GM23338 (cell line): ENCODE data around the gene NOP16. TPM values are rescaled to one million over a fixed set of nuclear protein-coding genes. Genes with fewer than 3 reads are reported as not detected.

Experiments used
- ATAC-seq: fragments of 200-7000 bp; cut with Tn5 transposase; 3 replicates; pipeline ENCODE4 v1.9.1; 2020
- DNase-seq: peaks from one replicate; pipeline ENCODE4 v3.0.0-alpha.2; 2015; ENCODE audit warnings: low spot score
- H2AFZ ChIP-seq: fragments of 200-600 bp; sonication (generic); 2 replicates; pipeline ENCODE4 v1.8.0; 2016; ENCODE audit warnings: antibody characterized with exemption, mild to moderate bottlenecking, moderate library complexity
- H3F3A ChIP-seq: fragments of 200-600 bp; sonication (generic); replicated peaks from 2 replicates; pipeline ENCODE4 v1.8.0; 2017; ENCODE audit warnings: antibody characterized with exemption, mixed run types, low read depth
- H3K27ac ChIP-seq: fragments of 200-600 bp; sonication (generic); 2 replicates; pipeline ENCODE4 v1.6.1; 2016; ENCODE audit warnings: low read depth
- H3K27me3 ChIP-seq: fragments of 200-600 bp; sonication (generic); 2 replicates; pipeline ENCODE4 v1.8.0; 2016; ENCODE audit warnings: mild to moderate bottlenecking, mixed run types, moderate library complexity; ENCODE audit not compliant: insufficient read depth
- H3K36me3 ChIP-seq: fragments of 200-600 bp; sonication (generic); 2 replicates; pipeline ENCODE4 v1.8.0; 2016; ENCODE audit warnings: mild to moderate bottlenecking; ENCODE audit not compliant: insufficient read depth
- H3K4me1 ChIP-seq: fragments of 200-600 bp; sonication (generic); 2 replicates; pipeline ENCODE4 v1.8.0; 2016; ENCODE audit warnings: mild to moderate bottlenecking, moderate library complexity; ENCODE audit not compliant: insufficient read depth
- H3K4me2 ChIP-seq: fragments of 200-600 bp; sonication (generic); 2 replicates; pipeline ENCODE4 v1.7.1; 2017; ENCODE audit warnings: mixed run types
- H3K4me3 ChIP-seq: fragments of 200-600 bp; sonication (generic); 2 replicates; pipeline ENCODE4 v1.6.1; 2016; ENCODE audit warnings: mixed run types
- H3K79me2 ChIP-seq: fragments of 200-600 bp; sonication (generic); replicated peaks from 2 replicates; pipeline ENCODE4 v1.8.0; 2017; ENCODE audit warnings: mild to moderate bottlenecking; ENCODE audit not compliant: insufficient read depth
- H3K9me2 ChIP-seq: fragments of 200-600 bp; sonication (generic); 2 replicates; pipeline ENCODE4 v1.8.0; 2017; ENCODE audit not compliant: insufficient read depth
- H4K20me1 ChIP-seq: fragments of 200-600 bp; sonication (generic); replicated peaks from 2 replicates; pipeline ENCODE4 v1.8.0; 2017; ENCODE audit warnings: mild to moderate bottlenecking; ENCODE audit not compliant: insufficient read depth
- H3K27ac Mint-ChIP-seq: 2 replicates; pipeline ENCODE4 v1.8.0; 2020; ENCODE audit warnings: inconsistent platforms, mild to moderate bottlenecking, moderate library complexity, mixed read lengths
- H3K27me3 Mint-ChIP-seq: 3 replicates; pipeline ENCODE4 v1.8.0; 2022; ENCODE audit warnings: low read depth, mild to moderate bottlenecking, moderate library complexity, mixed read lengths, inconsistent platforms; ENCODE audit not compliant: insufficient read depth, poor library complexity
- H3K36me3 Mint-ChIP-seq: 3 replicates; pipeline ENCODE4 v1.8.0; 2021; ENCODE audit warnings: low read depth, mild to moderate bottlenecking, inconsistent platforms, moderate library complexity, mixed read lengths
- H3K4me1 Mint-ChIP-seq: 3 replicates; pipeline ENCODE4 v1.8.0; 2020; ENCODE audit warnings: mild to moderate bottlenecking, inconsistent platforms, mixed read lengths
- H3K4me3 Mint-ChIP-seq: 3 replicates; pipeline ENCODE4 v1.8.0; 2021; ENCODE audit warnings: moderate library complexity, mild to moderate bottlenecking, inconsistent platforms, mixed read lengths
- H3K9me3 Mint-ChIP-seq: 3 replicates; pipeline ENCODE4 v1.8.0; 2020; ENCODE audit warnings: moderate library complexity, mild to moderate bottlenecking, inconsistent platforms, mixed read lengths
- CREB1 ChIP-seq: fragments of 250-450 bp; sonication (Bioruptor Pico); IDR thresholded peaks from 2 replicates; pipeline ENCODE4 v1.5.0; 2020; ENCODE audit warnings: low read depth, mild to moderate bottlenecking, moderate library complexity
- EZH2 ChIP-seq: fragments of 200-600 bp; sonication (generic); IDR thresholded peaks from one replicate; pipeline ENCODE4 v1.8.0; 2017; ENCODE audit warnings: antibody characterized with exemption, mild to moderate bottlenecking, low read depth; ENCODE audit not compliant: unreplicated experiment
- EZH2phosphoT487 ChIP-seq: fragments of 200-600 bp; sonication (generic); IDR thresholded peaks from one replicate; pipeline ENCODE4 v1.8.1; 2018; ENCODE audit warnings: antibody characterized with exemption; ENCODE audit not compliant: unreplicated experiment
- JUNB ChIP-seq: IDR thresholded peaks from one replicate; pipeline ENCODE4 v1.6.1; 2016; ENCODE audit warnings: antibody characterized with exemption; ENCODE audit not compliant: unreplicated experiment
- NANOG ChIP-seq: IDR thresholded peaks from 2 replicates; pipeline ENCODE4 v1.6.1; 2016; ENCODE audit warnings: antibody characterized with exemption, borderline replicate concordance
- POLR2AphosphoS5 ChIP-seq: IDR thresholded peaks from 2 replicates; pipeline ENCODE4 v1.6.1; 2016; ENCODE audit warnings: antibody characterized with exemption, low read depth
- STAT1 ChIP-seq: IDR thresholded peaks from one replicate; pipeline ENCODE4 v1.6.1; 2016; ENCODE audit warnings: antibody characterized with exemption; ENCODE audit not compliant: unreplicated experiment
- ZNF114 ChIP-seq: fragments of 250-450 bp; sonication (Bioruptor Pico); IDR thresholded peaks from 2 replicates; pipeline ENCODE4 v1.5.0; 2020; ENCODE audit warnings: mild to moderate bottlenecking, moderate library complexity
- ZNF331 ChIP-seq: fragments of 250-450 bp; sonication (Bioruptor Pico); IDR thresholded peaks from 2 replicates; pipeline ENCODE4 v1.5.0; 2020; ENCODE audit warnings: low read depth, mild to moderate bottlenecking, moderate library complexity
- polyA plus RNA-seq: library from polyadenylated mRNA; unstranded; fragments of >200 nt; fragmentation: Nextera tagmentation; extraction: Ambion mirVana; gene quantifications from 2 replicates; pipeline ENCODE4 v1.2.1, GENCODE V29; 2016
- total RNA-seq: library from RNA; depleted of rRNA; stranded (reverse); fragments of >200 nt; shearing (Covaris generic); gene quantifications from 2 replicates; pipeline ENCODE4 v1.2.3, GENCODE V29; 2014
- TF ChIP-seq, protein P1 (sequence below): IDR thresholded peaks from 2 replicates; pipeline ENCODE4 v1.6.1; 2016; ENCODE audit warnings: antibody characterized with exemption
- TF ChIP-seq, protein P2 (sequence below): IDR thresholded peaks from one replicate; pipeline ENCODE4 v1.6.1; 2018; ENCODE audit warnings: antibody characterized with exemption; ENCODE audit not compliant: unreplicated experiment
- TF ChIP-seq, protein P3 (sequence below), 2 experiments: fragments of 200-600 bp in 1 of 2; sonication (generic) in 1 of 2; conservative IDR thresholded peaks; 2 replicates each; pipeline versions ENCODE4 v1.5.1 to v1.6.1; 2016 to 2017; ENCODE audit warnings: antibody characterized with exemption in 2 of 2, low read depth in 2 of 2, mild to moderate bottlenecking in 2 of 2, moderate library complexity in 1 of 2
- TF ChIP-seq, protein P4 (sequence below): fragments of 250-450 bp; sonication (Bioruptor Pico); IDR thresholded peaks from 2 replicates; pipeline ENCODE4 v1.5.0; 2020; ENCODE audit warnings: mild to moderate bottlenecking, moderate library complexity

The NOP16 gene
- total and polyA plus RNA-seq, 2 experiments from 2014 or later: 43.4 to 181 TPM

DNA sequence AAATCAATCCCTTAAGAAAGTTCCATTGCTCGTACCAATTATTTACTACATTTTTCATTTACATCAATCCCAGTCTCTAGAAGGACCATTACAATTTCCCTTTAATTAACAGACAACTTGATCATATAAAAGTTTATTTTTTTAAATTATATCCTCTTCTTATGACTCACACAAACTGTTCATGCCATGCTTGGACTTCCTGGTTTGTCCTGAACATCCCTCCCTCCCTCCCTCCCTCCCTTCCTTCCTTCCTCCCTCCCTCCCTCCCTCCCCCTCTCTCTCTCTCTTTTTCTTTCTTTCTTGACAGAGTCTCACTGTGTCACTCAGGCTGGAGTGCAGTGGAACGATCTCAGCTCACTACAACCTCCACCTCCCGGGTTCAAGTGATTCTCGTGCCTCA lies 39.6 kb upstream of the NOP16 start:
- Histone ChIP-seq H3K4me1 (no peaks in the 10 kb centered on the region), H4K20me1 (no peaks in the 10 kb centered on the region), H3K27ac (no peak overlapping the region), H3K9me2 (0 out of 2 replicates have a peak, but pooled peaks cover 3% of the 10 kb centered on the region), H3K79me2 (no peaks in the 10 kb centered on the region), H3K27me3 (no peaks in the 10 kb centered on the region), H3K4me3 (no peak overlapping the region), H2AFZ (no peak overlapping the region), H3K36me3 (no peaks in the 10 kb centered on the region), H3F3A (no peaks in the 10 kb centered on the region), H3K4me2 (no peak overlapping the region)
- Mint-ChIP-seq H3K4me1 (no peaks in the 10 kb centered on the region), H3K27me3 (peaks cover 3% of the 10 kb centered on the region), H3K36me3 (peaks cover 12% of the 10 kb centered on the region), H3K27ac (no peak overlapping the region), H3K9me3 (peaks cover 32% of the 10 kb centered on the region), H3K4me3 (no peak overlapping the region)
- ATAC-seq (no peak), DNase-seq (no peak)
- TF ChIP-seq STAT1: no peak
- TF ChIP-seq, protein P1, sequence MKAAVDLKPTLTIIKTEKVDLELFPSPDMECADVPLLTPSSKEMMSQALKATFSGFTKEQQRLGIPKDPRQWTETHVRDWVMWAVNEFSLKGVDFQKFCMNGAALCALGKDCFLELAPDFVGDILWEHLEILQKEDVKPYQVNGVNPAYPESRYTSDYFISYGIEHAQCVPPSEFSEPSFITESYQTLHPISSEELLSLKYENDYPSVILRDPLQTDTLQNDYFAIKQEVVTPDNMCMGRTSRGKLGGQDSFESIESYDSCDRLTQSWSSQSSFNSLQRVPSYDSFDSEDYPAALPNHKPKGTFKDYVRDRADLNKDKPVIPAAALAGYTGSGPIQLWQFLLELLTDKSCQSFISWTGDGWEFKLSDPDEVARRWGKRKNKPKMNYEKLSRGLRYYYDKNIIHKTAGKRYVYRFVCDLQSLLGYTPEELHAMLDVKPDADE: no peak
- TF ChIP-seq POLR2AphosphoS5: no peak
- no peak for TF ChIP-seq EZH2phosphoT487
- TF ChIP-seq ZNF114 (CRISPR knock-in tag): no peak
- TF ChIP-seq NANOG: no peak
- no peak for TF ChIP-seq EZH2
- TF ChIP-seq, protein P2, sequence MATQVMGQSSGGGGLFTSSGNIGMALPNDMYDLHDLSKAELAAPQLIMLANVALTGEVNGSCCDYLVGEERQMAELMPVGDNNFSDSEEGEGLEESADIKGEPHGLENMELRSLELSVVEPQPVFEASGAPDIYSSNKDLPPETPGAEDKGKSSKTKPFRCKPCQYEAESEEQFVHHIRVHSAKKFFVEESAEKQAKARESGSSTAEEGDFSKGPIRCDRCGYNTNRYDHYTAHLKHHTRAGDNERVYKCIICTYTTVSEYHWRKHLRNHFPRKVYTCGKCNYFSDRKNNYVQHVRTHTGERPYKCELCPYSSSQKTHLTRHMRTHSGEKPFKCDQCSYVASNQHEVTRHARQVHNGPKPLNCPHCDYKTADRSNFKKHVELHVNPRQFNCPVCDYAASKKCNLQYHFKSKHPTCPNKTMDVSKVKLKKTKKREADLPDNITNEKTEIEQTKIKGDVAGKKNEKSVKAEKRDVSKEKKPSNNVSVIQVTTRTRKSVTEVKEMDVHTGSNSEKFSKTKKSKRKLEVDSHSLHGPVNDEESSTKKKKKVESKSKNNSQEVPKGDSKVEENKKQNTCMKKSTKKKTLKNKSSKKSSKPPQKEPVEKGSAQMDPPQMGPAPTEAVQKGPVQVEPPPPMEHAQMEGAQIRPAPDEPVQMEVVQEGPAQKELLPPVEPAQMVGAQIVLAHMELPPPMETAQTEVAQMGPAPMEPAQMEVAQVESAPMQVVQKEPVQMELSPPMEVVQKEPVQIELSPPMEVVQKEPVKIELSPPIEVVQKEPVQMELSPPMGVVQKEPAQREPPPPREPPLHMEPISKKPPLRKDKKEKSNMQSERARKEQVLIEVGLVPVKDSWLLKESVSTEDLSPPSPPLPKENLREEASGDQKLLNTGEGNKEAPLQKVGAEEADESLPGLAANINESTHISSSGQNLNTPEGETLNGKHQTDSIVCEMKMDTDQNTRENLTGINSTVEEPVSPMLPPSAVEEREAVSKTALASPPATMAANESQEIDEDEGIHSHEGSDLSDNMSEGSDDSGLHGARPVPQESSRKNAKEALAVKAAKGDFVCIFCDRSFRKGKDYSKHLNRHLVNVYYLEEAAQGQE: no peak
- TF ChIP-seq ZNF331: no peak
- TF ChIP-seq, protein P3, sequence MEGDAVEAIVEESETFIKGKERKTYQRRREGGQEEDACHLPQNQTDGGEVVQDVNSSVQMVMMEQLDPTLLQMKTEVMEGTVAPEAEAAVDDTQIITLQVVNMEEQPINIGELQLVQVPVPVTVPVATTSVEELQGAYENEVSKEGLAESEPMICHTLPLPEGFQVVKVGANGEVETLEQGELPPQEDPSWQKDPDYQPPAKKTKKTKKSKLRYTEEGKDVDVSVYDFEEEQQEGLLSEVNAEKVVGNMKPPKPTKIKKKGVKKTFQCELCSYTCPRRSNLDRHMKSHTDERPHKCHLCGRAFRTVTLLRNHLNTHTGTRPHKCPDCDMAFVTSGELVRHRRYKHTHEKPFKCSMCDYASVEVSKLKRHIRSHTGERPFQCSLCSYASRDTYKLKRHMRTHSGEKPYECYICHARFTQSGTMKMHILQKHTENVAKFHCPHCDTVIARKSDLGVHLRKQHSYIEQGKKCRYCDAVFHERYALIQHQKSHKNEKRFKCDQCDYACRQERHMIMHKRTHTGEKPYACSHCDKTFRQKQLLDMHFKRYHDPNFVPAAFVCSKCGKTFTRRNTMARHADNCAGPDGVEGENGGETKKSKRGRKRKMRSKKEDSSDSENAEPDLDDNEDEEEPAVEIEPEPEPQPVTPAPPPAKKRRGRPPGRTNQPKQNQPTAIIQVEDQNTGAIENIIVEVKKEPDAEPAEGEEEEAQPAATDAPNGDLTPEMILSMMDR (conservative IDR thresholded peaks at IDR 0.05; ENCODE audit: low read depth in 2 of 2): no peak
- TF ChIP-seq CREB1 (CRISPR knock-in tag): no peak
- TF ChIP-seq, protein P4, sequence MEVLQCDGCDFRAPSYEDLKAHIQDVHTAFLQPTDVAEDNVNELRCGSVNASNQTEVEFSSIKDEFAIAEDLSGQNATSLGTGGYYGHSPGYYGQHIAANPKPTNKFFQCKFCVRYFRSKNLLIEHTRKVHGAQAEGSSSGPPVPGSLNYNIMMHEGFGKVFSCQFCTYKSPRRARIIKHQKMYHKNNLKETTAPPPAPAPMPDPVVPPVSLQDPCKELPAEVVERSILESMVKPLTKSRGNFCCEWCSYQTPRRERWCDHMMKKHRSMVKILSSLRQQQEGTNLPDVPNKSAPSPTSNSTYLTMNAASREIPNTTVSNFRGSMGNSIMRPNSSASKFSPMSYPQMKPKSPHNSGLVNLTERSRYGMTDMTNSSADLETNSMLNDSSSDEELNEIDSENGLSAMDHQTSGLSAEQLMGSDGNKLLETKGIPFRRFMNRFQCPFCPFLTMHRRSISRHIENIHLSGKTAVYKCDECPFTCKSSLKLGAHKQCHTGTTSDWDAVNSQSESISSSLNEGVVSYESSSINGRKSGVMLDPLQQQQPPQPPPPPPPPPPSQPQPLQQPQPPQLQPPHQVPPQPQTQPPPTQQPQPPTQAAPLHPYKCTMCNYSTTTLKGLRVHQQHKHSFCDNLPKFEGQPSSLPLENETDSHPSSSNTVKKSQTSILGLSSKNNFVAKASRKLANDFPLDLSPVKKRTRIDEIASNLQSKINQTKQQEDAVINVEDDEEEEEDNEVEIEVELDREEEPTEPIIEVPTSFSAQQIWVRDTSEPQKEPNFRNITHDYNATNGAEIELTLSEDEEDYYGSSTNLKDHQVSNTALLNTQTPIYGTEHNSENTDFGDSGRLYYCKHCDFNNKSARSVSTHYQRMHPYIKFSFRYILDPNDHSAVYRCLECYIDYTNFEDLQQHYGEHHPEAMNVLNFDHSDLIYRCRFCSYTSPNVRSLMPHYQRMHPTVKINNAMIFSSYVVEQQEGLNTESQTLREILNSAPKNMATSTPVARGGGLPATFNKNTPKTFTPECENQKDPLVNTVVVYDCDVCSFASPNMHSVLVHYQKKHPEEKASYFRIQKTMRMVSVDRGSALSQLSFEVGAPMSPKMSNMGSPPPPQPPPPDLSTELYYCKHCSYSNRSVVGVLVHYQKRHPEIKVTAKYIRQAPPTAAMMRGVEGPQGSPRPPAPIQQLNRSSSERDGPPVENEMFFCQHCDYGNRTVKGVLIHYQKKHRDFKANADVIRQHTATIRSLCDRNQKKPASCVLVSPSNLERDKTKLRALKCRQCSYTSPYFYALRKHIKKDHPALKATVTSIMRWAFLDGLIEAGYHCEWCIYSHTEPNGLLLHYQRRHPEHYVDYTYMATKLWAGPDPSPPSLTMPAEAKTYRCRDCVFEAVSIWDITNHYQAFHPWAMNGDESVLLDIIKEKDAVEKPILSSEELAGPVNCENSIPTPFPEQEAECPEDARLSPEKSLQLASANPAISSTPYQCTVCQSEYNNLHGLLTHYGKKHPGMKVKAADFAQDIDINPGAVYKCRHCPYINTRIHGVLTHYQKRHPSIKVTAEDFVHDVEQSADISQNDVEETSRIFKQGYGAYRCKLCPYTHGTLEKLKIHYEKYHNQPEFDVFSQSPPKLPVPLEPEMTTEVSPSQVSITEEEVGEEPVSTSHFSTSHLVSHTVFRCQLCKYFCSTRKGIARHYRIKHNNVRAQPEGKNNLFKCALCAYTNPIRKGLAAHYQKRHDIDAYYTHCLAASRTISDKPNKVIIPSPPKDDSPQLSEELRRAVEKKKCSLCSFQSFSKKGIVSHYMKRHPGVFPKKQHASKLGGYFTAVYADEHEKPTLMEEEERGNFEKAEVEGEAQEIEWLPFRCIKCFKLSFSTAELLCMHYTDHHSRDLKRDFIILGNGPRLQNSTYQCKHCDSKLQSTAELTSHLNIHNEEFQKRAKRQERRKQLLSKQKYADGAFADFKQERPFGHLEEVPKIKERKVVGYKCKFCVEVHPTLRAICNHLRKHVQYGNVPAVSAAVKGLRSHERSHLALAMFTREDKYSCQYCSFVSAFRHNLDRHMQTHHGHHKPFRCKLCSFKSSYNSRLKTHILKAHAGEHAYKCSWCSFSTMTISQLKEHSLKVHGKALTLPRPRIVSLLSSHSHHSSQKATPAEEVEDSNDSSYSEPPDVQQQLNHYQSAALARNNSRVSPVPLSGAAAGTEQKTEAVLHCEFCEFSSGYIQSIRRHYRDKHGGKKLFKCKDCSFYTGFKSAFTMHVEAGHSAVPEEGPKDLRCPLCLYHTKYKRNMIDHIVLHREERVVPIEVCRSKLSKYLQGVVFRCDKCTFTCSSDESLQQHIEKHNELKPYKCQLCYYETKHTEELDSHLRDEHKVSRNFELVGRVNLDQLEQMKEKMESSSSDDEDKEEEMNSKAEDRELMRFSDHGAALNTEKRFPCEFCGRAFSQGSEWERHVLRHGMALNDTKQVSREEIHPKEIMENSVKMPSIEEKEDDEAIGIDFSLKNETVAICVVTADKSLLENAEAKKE (CRISPR knock-in tag): no peak
- no peak for TF ChIP-seq JUNB
